DMS153 treated with DMSO at 0.1 percent for 48 hours (cell line): ENCODE measurements around the gene LARP4.
"Not testable (repeated sequence)": the region's sequence is repeated elsewhere in the genome, so short reads cannot be mapped to it uniquely, and the experiment has no call there.

ENCODE experiments used
- DNase-seq: peaks from one replicate; lab custom pipeline; 2025; ENCODE audit not compliant: unreplicated experiment; lab: John Stamatoyannopoulos, UW

LARP4 gene

GRCh38 chr12:50400638-50401499 lies at the start of gene LARP4:
LARP4 (plus strand) TSS chr12:50400885; CDS start chr12:50401011, 126 bp downstream.
- peak; percentile 87 for DNase-seq

GRCh38 chr12:50351120-50352043 lies 49.3 kb upstream of the LARP4 start:
- no peak for DNase-seq

- no peak for DNase-seq
These were observed 47.3 kb upstream of the LARP4 start for GRCh38 chr12:50353404-50353803.

GRCh38 chr12:50353869-50354593 lies 46.7 kb upstream of the LARP4 start:
- DNase-seq: no peak

GRCh38 chr12:50354908-50355307 lies 45.8 kb upstream of the LARP4 start:
- DNase-seq: no peak

GRCh38 chr12:50355365-50355764 lies 45.3 kb upstream of the LARP4 start:
- no peak for DNase-seq

GRCh38 chr12:50362671-50363070 lies 38.0 kb upstream of the LARP4 start:
- no peak for DNase-seq

GRCh38 chr12:50363141-50363540 lies 37.5 kb upstream of the LARP4 start:
- no peak for DNase-seq

- DNase-seq: no peak
These were observed 34.8 kb upstream of the LARP4 start for GRCh38 chr12:50365709-50366406.

- not testable (repeated sequence) for DNase-seq
These were observed 30.0 kb upstream of the LARP4 start for GRCh38 chr12:50370672-50371071.

GRCh38 chr12:50375802-50376201 lies 24.9 kb upstream of the LARP4 start:
- DNase-seq: no peak

- no peak for DNase-seq
These were observed 19.8 kb upstream of the LARP4 start for GRCh38 chr12:50380761-50381325.

GRCh38 chr12:50387487-50387886 lies 13.2 kb upstream of the LARP4 start:
- no peak for DNase-seq

GRCh38 chr12:50387972-50388478 lies 12.7 kb upstream of the LARP4 start:
- DNase-seq: no peak

- not testable (repeated sequence) for DNase-seq
These were observed 11.9 kb upstream of the LARP4 start for GRCh38 chr12:50388793-50389192.

- DNase-seq: no peak
These were observed 10.4 kb upstream of the LARP4 start for GRCh38 chr12:50390316-50390741.

- DNase-seq: no peak
These were observed 6.1 kb upstream of the LARP4 start for GRCh38 chr12:50394469-50395029.

- DNase-seq: no peak
These were observed 3.5 kb upstream of the LARP4 start for GRCh38 chr12:50397117-50397650.

GRCh38 chr12:50398931-50399330 lies 1.8 kb upstream of the LARP4 start:
- no peak for DNase-seq
